GM12878 (cell line): Measurements from ENCODE around the gene SH3BGRL2. TPM values are rescaled to one million over a fixed set of nuclear protein-coding genes. Genes with fewer than 3 reads are reported as not detected.
"Not testable (repeated sequence)": the region's sequence is repeated elsewhere in the genome, so short reads cannot be mapped to it uniquely, and the experiment has no call there.

Experiments
- ATAC-seq: fragments of 200-7000 bp; cut with Tn5 transposase; 3 replicates; pipeline ENCODE4 v1.9.1; 2020; ENCODE audit warnings: mild to moderate bottlenecking, moderate library complexity
- BruUV-seq: library from RNA; stranded (reverse); fragments of 400-500 nt; replicated peaks from 2 replicates; lab custom pipeline; 2021; lab: Mats Ljungman, UMichigan
- CTCF ChIA-PET: fragments of 300-600 bp; sonication (Branson Sonifier 250); formaldehyde crosslinking; extraction: SDS; loops from one replicate; lab custom pipeline; 2021; ENCODE audit warnings: inconsistent platforms; lab: Yijun Ruan, JAX
- POLR2A ChIA-PET: fragments of 350-600 bp; formaldehyde crosslinking; extraction: SDS; loops from one replicate; lab custom pipeline; 2021; ENCODE audit warnings: inconsistent platforms; lab: Charles Lee
- RAD21 ChIA-PET: fragments of 300-600 bp; sonication (Branson Sonifier 250); formaldehyde crosslinking; loops from one replicate; lab custom pipeline; 2023; ENCODE audit warnings: antibody characterized with exemption; ENCODE audit not compliant: unreplicated experiment; lab: Charles Lee
- SMC1A ChIA-PET: fragments of 300-600 bp; sonication (Branson Sonifier 250); formaldehyde crosslinking; loops from one replicate; lab custom pipeline; 2023; ENCODE audit not compliant: unreplicated experiment, uncharacterized antibody; lab: Charles Lee
- DNase-seq: peaks from one replicate; pipeline ENCODE4 v3.0.0-alpha.2; 2011; ENCODE audit warnings: low read depth, low spot score
- FAIRE-seq: peaks from 3 replicates; lab custom pipeline; 2011; peaks lifted over from hg19 to GRCh38; lab: Jason Lieb, UNC
- H2AFZ ChIP-seq: 2 replicates; pipeline ENCODE4 v1.6.0; 2011; ENCODE audit warnings: low read depth, low read length, control low read depth; ENCODE audit not compliant: control insufficient read depth
- H3K27ac ChIP-seq: 2 replicates; pipeline ENCODE4 v1.5.1; 2011; ENCODE audit warnings: control low read depth; ENCODE audit not compliant: control insufficient read depth, insufficient read depth
- H3K27me3 ChIP-seq, 2 experiments: replicated peaks in 1 of 2; 2 replicates each; pipeline versions ENCODE4 v1.6.0 to v1.6.1; 2011; ENCODE audit warnings: low read length in 1 of 2; ENCODE audit not compliant: control insufficient read depth in 2 of 2, insufficient read depth in 2 of 2
- H3K36me3 ChIP-seq, 2 experiments: 2 replicates each; pipeline ENCODE4 v1.5.1; 2011; ENCODE audit warnings: low read length in 1 of 2; ENCODE audit not compliant: control insufficient read depth in 2 of 2, insufficient read depth in 2 of 2
- H3K4me1 ChIP-seq: 2 replicates; pipeline ENCODE4 v1.6.1; 2011; ENCODE audit warnings: mild to moderate bottlenecking, low read length, moderate library complexity, mixed read lengths; ENCODE audit not compliant: control insufficient read depth, insufficient read depth
- H3K4me2 ChIP-seq: 2 replicates; pipeline ENCODE4 v1.6.0; 2011; ENCODE audit warnings: control low read depth; ENCODE audit not compliant: control insufficient read depth, insufficient read depth
- H3K4me3 ChIP-seq: fragments of 200-600 bp; sonication (generic); 2 replicates; pipeline ENCODE4 v1.5.1; 2016
- H3K79me2 ChIP-seq: 2 replicates; pipeline ENCODE4 v1.6.0; 2011; ENCODE audit warnings: low read length; ENCODE audit not compliant: control insufficient read depth, insufficient read depth
- H3K9ac ChIP-seq: 2 replicates; pipeline ENCODE4 v1.8.0; 2011; ENCODE audit warnings: low read length, control low read depth, mixed read lengths; ENCODE audit not compliant: control insufficient read depth, insufficient read depth
- H3K9me3 ChIP-seq: replicated peaks from 3 replicates; pipeline ENCODE4 v1.5.1; 2011; ENCODE audit warnings: mild to moderate bottlenecking, low read length; ENCODE audit not compliant: control insufficient read depth, insufficient read depth
- H4K20me1 ChIP-seq: 2 replicates; pipeline ENCODE4 v1.6.0; 2011; ENCODE audit not compliant: control insufficient read depth, insufficient read depth
- CUX1 ChIP-seq: IDR thresholded peaks from 2 replicates; pipeline ENCODE4 v1.6.1; 2012; ENCODE audit warnings: improper control_type of control experiment, low read depth, low read length; ENCODE audit not compliant: insufficient replicate concordance
- RAD21 ChIP-seq: IDR thresholded peaks from 2 replicates; pipeline ENCODE4 v1.6.1; 2011; ENCODE audit warnings: mild to moderate bottlenecking, low read depth, low read length, moderate library complexity; ENCODE audit not compliant: insufficient read depth
- USF2 ChIP-seq: IDR thresholded peaks from 2 replicates; pipeline ENCODE4 v1.6.1; 2011; ENCODE audit warnings: low read depth, low read length, improper control_type of control experiment, borderline replicate concordance
- ZNF207 ChIP-seq: fragments of 450-650 bp; IDR thresholded peaks from 2 replicates; pipeline ENCODE4 v1.6.1; 2014; ENCODE audit warnings: antibody characterized with exemption, mild to moderate bottlenecking, borderline replicate concordance
- ZNF622 ChIP-seq: fragments of 450-650 bp; IDR thresholded peaks from 2 replicates; pipeline ENCODE4 v1.6.1; 2017; ENCODE audit warnings: mild to moderate bottlenecking, inconsistent platforms
- WGBS: methylation state at CpG from one replicate; pipeline ENCODE4 v1.1.6; 2016; ENCODE audit warnings: low lambda C conversion rate; ENCODE audit not compliant: insufficient replicate concordance, insufficient coverage; ENCODE audit errors: missing lambda C conversion rate; 5-methylcytosine and 5-hydroxymethylcytosine counted together
- in situ Hi-C: fragments of 300-500 bp; cut with MboI; formaldehyde crosslinking; loops from 9 replicates; pipeline ENCODE4 v1.14.3; 2018; ENCODE audit warnings: mixed read lengths
- intact Hi-C: fragments of 100-400 bp; cut with micrococcal nuclease; formaldehyde crosslinking; loops from one replicate; pipeline ENCODE4 v1.14.2; 2022; ENCODE audit not compliant: unreplicated experiment
- polyA plus RNA-seq, 11 experiments: library from polyadenylated mRNA; depleted of rRNA in 4 of 11; unstranded in 6 of 11; stranded (reverse) in 5 of 11; fragments of >200 nt; fragmentation: Nextera tagmentation in 4 of 11; fragmentation: Illumina TruSeq in 1 of 11; extraction: Ambion mirVana in 4 of 11; extraction: Trizol in 1 of 11; gene quantifications; 1 replicate in 1 of 11; 2 replicates in 10 of 11; pipeline versions ENCODE4 v1.2.1 to v1.2.3, GENCODE V29; 2011 to 2016; ENCODE audit warnings: inconsistent platforms in 2 of 11, missing spikeins in 2 of 11, low read depth in 1 of 11
- total RNA-seq, 4 experiments: library from RNA; depleted of rRNA in 3 of 4; stranded (reverse); fragments of >200 nt in 3 of 4; fragmentation: Illumina TruSeq in 1 of 4; extraction: Trizol in 1 of 4; gene quantifications; 2 replicates each; pipeline versions ENCODE4 v1.2.1 to v1.2.3, GENCODE V29; 2013 to 2021

SH3BGRL2 gene
- total and polyA plus RNA-seq, 10 of the 15 experiments (the other 5 are each of a cell fraction or from before 2014, with no cell fraction given), result 0.03 to 0.37 (median 0.21) TPM

- TF ChIP-seq USF2 (no peak), RAD21 (no peak), CUX1 (no peak), ZNF622 (no peak), ZNF207 (no peak)
Observed at GRCh38 chr6:79657238-79657637, 26.1 kb downstream of the SH3BGRL2 start (continued).

- H3K4me2 ChIP-seq, ATAC-seq, H3K36me3 ChIP-seq, H4K20me1 ChIP-seq, H3K9ac ChIP-seq, FAIRE-seq, SMC1A ChIA-PET, H3K4me3 ChIP-seq, intact Hi-C loops, H3K79me2 ChIP-seq, H3K27me3 ChIP-seq, CTCF ChIA-PET, DNase-seq, H2AFZ ChIP-seq, POLR2A ChIA-PET, BruUV-seq, RAD21 ChIA-PET, H3K4me1 ChIP-seq, H3K9me3 ChIP-seq, H3K27ac ChIP-seq, in situ Hi-C loops: not testable (repeated sequence)
- 8% methylated on average over 6 of the region's 6 CpGs for WGBS
Observed at GRCh38 chr6:79663655-79664054, 32.5 kb downstream of the SH3BGRL2 start.
